HG02981 (cell line): ENCODE measurements around the gene GRIP2.

Source experiments
- ATAC-seq: cut with Tn5 transposase; IDR thresholded peaks from one replicate; pipeline ENCODE4 v1.9.1; 2021; ENCODE audit warnings: mild to moderate bottlenecking, moderate library complexity; ENCODE audit not compliant: unreplicated experiment

Gene GRIP2

GRCh38 chr3:14488286-14489041, 51.7 kb downstream of the GRIP2 start:
- no peak for ATAC-seq

GRCh38 chr3:14487821-14488220, 52.3 kb downstream of the GRIP2 start:
- no peak for ATAC-seq

- ATAC-seq: no peak
Measured at GRCh38 chr3:14487086-14487485, 53.1 kb downstream of the GRIP2 start.

GRCh38 chr3:14486460-14486859, 53.7 kb downstream of the GRIP2 start:
- no peak for ATAC-seq

GRCh38 chr3:14485981-14486380, 54.2 kb downstream of the GRIP2 start:
- ATAC-seq: no peak

GRCh38 chr3:14484741-14485140, 55.4 kb downstream of the GRIP2 start:
- no peak for ATAC-seq

- ATAC-seq: no peak
Measured at GRCh38 chr3:14483286-14483685, 56.9 kb downstream of the GRIP2 start.

- ATAC-seq: no peak
Measured at GRCh38 chr3:14482271-14482721, 57.8 kb downstream of the GRIP2 start.

- no peak for ATAC-seq
Measured at GRCh38 chr3:14481646-14482036, 58.5 kb downstream of the GRIP2 start.

- no peak for ATAC-seq
Measured at GRCh38 chr3:14481018-14481645, 59.0 kb downstream of the GRIP2 start.

GRCh38 chr3:14480207-14481017, 59.7 kb downstream of the GRIP2 start:
- ATAC-seq: no peak

- no peak for ATAC-seq
Measured at GRCh38 chr3:14479591-14479990, 60.6 kb downstream of the GRIP2 start.

GRCh38 chr3:14478956-14479550, 61.1 kb downstream of the GRIP2 start:
- no peak for ATAC-seq

GRCh38 chr3:14477311-14477935, 62.7 kb downstream of the GRIP2 start:
- no peak for ATAC-seq

GRCh38 chr3:14476583-14477265, 63.4 kb downstream of the GRIP2 start:
- no peak for ATAC-seq

- ATAC-seq: no peak
Measured at GRCh38 chr3:14475621-14476020, 64.5 kb downstream of the GRIP2 start.

- no peak for ATAC-seq
Measured at GRCh38 chr3:14474363-14475081, 65.6 kb downstream of the GRIP2 start.

- ATAC-seq: no peak
Measured at GRCh38 chr3:14473411-14473891, 66.7 kb downstream of the GRIP2 start.
